GM21526 (cell line): ENCODE measurements around the gene LMNB1.
A peak's percentile ranks its signal among the peaks of the same experiment; 100 is the strongest.
"Not testable (repeated sequence)": the region's sequence is repeated elsewhere in the genome, so short reads cannot be mapped to it uniquely, and the experiment has no call there.

Experiments used
- ATAC-seq: cut with Tn5 transposase; IDR thresholded peaks from one replicate; pipeline ENCODE4 v1.9.1; 2021; ENCODE audit warnings: moderate library complexity; ENCODE audit not compliant: unreplicated experiment, low FRiP score

Gene LMNB1

DNA sequence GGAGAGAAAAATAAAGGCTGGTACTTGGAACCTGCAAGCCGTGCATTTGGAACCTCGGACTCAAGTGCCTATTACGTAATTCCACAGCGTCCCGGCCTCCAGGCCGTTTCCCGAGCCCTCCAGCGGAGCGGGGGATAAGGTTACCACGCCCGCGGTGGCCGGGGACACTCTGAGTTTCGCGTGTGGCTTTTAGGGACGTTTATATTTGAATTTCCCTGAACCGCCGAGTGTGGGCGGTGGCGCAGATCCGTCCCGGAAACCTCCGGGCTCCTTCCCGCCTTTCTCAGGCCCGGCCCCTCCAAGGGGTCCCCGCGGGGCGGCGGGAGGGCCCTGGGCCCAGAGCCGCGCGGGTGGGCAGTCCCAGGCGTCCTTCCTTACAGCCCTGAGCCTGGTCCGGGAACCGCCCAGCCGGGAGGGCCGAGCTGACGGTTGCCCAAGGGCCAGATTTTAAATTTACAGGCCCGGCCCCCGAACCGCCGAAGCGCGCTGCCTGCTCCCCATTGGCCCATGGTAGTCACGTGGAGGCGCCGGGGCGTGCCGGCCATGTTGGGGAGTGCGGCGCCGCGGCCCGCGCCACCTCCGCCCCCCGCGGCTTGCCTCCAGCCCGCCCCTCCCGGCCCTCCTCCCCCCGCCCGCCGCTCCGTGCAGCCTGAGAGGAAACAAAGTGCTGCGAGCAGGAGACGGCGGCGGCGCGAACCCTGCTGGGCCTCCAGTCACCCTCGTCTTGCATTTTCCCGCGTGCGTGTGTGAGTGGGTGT is at the start of gene LMNB1:
Gene LMNB1 (plus strand): TSS at position 638 of the 758 bp plus-strand sequence. CDS start 373 bp downstream, outside the sequence.
- ATAC-seq: peak; percentile 57

GRCh38 chr5:126732716-126733115 is 44.2 kb upstream of the LMNB1 start:
- ATAC-seq: no peak

DNA sequence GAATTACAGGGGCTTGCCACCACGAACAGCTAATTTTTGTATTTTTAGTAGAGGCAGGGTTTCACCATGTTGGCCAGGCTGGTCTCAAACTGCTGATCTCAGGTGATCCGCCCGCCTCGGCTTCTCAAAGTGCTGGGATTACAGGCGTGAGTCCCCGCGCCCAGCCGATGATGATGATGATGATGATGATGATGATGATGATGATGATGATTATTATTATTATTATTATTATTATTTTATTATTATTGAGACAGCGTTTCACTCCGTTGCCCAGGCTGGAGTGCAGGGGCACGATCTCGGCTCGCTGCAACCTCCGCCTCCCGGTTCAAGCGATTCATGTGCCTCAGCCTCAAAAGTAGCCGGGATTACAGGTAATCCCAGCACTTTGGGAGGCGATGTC is 42.4 kb upstream of the LMNB1 start:
- ATAC-seq: not testable (repeated sequence)

DNA sequence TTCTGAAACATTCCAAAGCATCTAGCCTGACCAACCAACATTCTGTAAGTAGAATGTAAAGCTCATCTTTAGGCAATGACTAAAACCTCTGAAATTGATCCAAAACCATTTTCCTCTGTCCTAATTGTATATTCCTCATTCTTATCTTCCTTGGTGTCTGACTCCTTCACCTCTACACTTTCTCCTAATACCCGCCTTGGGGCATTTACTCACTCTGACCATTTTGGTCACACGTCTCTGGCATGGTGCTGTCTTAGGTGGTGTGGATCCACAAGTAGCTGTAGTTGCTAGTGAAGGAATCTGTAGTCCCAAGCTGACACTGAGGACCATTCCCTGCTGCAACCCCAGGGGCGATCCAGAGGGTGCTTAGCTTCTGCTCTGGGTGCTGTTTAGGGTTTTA is 40.8 kb upstream of the LMNB1 start:
- no peak for ATAC-seq

- ATAC-seq: no peak
Measured at GRCh38 chr5:126741361-126741760, 35.6 kb upstream of the LMNB1 start.

DNA sequence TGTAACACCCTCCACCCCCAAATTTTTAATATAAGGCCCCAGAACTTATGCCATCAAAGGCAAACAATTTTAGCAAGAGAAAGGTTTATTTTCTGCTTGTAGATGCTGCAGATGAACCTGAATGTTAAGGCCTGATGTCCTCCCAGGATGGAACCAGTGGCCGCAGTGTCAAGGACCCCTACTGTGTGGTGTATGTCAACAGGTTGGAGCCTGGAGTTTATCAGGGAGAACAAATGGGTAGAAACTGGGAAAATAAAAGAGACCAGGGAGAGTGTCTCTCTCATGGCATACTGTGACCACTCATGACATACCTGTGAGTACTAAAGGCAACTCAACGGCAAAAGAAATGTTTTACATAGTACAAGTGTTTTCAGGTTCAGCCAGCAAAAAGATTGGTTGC is 34.5 kb upstream of the LMNB1 start:
- ATAC-seq: no peak

GRCh38 chr5:126744836-126745235 is 32.1 kb upstream of the LMNB1 start:
- no peak for ATAC-seq

DNA sequence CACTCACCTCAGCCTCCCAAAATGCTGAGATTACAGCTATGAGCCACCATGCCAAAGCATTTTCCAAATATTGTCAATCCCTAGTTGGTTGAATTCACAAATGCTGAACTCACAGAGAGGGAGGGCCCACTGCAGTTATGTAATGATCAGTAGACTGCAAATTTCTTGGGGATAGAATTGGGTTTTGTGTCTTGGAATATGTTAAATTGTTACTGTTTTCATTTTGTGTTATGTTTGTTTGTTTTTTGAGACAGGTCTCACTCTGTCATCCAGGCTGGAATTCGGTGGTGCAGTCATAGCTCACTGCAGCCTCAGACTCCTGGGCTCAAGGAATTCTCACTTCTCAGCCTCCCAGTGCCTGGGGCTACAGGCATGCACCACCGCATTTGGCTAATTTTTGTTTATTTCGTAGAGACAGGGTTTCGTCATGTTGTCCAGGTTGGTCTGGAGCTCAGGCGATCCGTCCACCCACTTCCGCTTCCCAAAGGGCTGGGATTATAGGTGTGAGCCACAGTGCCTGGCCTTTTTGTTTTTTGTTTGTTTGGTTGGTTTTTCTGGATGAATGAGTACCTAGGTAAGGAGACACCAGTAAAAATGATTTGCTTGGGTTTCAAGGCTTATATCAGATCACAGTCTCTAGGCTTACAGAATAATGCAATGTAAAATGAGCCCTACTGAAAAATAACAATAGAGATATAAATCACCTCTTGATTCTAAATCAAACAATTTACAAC is 31.5 kb upstream of the LMNB1 start:
- no peak for ATAC-seq

- no peak for ATAC-seq
Measured at GRCh38 chr5:126746290-126746689, 30.6 kb upstream of the LMNB1 start.

GRCh38 chr5:126752081-126752785 is 24.7 kb upstream of the LMNB1 start:
- ATAC-seq: no peak

DNA sequence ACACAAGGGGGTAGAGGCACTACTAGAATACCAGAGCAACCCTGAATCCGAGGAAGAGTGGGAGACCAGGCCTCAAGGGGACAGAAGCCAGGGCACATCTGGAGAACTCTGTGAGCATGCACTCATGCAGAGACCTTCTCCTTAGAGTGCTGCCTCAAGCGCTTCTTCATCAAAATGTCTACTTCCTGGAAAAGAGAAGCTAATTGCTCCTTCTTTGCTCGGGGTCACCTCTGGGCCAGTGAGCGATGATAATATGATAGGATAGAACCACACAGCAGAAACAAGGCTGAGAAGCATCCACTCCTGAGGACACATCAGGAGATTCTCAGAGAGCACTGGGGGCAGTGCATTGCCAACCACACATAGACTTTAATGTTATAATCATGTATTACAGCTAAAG is 23.7 kb upstream of the LMNB1 start:
- no peak for ATAC-seq

DNA sequence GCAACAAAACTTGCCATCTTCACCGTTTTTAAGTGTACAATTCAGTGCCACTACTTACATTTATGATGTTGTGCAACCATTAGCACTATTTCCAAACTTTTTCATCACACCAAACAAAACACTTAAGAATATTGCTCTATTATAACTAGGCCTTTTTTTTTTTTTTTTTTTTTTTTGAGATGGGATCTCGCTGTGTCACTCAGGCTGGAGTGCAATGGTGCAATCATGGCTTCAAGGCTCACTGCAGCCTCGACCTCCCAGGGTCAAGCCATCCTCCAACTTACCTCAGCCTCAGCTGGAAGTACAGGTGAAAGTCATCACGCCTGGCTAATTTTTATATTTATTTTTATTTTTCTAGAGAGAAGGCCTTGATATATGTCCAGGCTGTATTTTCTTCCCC is 22.3 kb upstream of the LMNB1 start:
- no peak for ATAC-seq

DNA sequence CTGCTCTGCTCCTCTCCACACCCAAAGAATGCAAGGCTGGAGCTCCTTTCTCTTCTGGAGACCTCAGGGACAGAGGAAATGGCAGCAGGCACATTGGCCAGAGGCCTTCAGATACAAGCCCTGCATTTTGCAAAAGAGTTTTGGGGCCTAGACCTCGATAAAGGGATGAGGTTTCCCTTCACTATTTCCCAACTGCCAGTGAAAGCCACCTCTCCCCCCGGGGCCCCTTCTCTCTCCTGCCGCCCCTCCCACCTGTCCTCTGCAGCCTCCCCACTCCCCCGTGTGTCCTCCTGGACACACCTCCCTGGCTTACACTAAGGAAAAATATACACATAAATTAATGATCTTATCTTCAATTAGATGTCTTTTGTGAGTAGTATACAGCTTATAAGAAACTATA is 21.3 kb upstream of the LMNB1 start:
- ATAC-seq: no peak

- ATAC-seq: no peak
Measured at GRCh38 chr5:126757713-126758357, 19.1 kb upstream of the LMNB1 start.

DNA sequence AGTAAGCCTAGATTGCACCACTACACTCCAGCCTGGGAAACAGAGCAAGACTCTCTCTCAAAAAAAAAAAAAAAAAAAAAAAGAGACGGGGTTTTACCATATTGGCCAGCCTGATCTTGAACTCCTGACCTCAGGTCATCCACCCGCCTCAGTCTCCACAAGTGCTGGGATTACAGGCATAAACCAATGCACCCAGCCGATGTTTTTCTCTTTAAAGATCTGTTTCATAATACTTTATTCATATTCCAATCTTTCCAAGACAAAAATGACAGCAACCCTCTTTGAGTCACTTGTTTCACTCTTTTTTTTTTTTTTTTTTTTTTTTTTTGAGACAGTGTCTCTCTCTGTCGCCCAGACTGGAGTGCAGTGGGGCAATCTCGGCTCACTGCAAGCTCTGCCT is 13.6 kb upstream of the LMNB1 start:
- ATAC-seq: no peak

DNA sequence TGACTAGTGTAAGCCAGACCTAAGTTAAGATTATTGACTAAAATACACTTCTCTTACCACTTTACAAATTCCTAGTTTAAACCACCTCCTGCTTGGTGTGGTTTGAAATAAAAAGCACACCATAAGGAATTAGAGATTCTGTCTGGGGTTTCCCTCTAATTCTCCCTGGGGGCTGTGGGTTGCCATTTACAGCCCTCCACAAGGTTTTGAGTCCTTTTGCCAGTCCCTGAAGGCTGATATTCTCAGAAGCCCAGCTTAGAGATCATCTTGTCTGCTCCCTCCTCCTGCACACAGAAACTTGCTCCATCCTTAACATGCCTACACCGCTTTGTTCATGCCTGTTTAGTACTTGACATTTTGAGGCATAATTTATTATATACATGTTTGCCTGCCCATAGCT is 7.2 kb upstream of the LMNB1 start:
- ATAC-seq: no peak

- ATAC-seq: not testable (repeated sequence)
Measured at GRCh38 chr5:126773536-126773935, 3.4 kb upstream of the LMNB1 start.

DNA sequence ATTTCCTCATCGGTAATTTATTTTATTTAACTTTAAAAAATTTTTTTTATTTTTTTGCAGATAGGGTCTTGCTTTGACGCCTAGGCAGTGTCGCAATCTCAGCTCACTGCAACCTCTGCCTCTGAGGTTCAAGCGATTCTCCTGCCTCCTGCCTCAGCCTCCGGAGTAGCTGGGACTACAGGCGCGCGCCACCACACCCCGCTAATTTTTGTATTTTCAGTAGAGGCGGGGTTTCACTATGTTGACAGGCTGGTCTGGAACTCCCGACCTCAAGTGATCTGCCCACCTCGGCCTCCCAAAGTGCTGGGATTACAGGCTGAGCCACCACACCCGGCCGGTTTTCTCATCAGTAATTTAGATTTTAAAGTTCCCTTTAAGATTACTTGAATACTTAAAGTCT is 2.3 kb upstream of the LMNB1 start:
- not testable (repeated sequence) for ATAC-seq

GRCh38 chr5:126777257-126777974 is 480 bp downstream of the LMNB1 start:
- ATAC-seq: peak; percentile 16

GRCh38 chr5:126777975-126778674 is 1.2 kb downstream of the LMNB1 start:
- peak; percentile 60 for ATAC-seq
